PC-9 (cell line): ENCODE results near the gene ARFGEF3.

Experiments
- EZH2 ChIP-seq: fragments of 200-600 bp; sonication (generic); IDR thresholded peaks from 2 replicates; pipeline ENCODE4 v1.8.0; 2017; ENCODE audit warnings: antibody characterized with exemption, low read depth
- TF ChIP-seq, protein P1 (sequence below): fragments of 200-600 bp; sonication (generic); conservative IDR thresholded peaks from 2 replicates; pipeline ENCODE4 v1.6.1; 2017; ENCODE audit warnings: mixed run types, antibody characterized with exemption, mild to moderate bottlenecking, moderate library complexity

DNA sequence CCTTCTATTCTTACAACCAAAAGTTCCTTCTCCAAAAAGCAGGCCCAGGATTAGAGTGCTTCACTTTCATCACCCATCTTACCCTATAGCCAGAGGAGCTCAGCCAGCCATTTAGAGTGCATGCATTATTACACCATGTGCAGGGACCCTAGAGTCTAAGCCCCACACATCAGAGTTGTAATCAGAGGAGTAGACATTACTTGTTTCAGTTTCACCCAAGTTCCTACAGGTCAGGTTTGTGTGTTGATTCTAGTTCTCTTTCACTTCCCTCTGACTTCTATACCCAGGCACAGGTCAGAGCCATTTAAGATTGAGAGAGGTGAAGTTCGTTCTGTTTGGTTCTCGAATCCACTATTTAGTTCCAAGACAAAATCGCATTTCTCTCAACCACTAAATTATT is 16.3 kb upstream of the ARFGEF3 start:
- TF ChIP-seq, protein P1, sequence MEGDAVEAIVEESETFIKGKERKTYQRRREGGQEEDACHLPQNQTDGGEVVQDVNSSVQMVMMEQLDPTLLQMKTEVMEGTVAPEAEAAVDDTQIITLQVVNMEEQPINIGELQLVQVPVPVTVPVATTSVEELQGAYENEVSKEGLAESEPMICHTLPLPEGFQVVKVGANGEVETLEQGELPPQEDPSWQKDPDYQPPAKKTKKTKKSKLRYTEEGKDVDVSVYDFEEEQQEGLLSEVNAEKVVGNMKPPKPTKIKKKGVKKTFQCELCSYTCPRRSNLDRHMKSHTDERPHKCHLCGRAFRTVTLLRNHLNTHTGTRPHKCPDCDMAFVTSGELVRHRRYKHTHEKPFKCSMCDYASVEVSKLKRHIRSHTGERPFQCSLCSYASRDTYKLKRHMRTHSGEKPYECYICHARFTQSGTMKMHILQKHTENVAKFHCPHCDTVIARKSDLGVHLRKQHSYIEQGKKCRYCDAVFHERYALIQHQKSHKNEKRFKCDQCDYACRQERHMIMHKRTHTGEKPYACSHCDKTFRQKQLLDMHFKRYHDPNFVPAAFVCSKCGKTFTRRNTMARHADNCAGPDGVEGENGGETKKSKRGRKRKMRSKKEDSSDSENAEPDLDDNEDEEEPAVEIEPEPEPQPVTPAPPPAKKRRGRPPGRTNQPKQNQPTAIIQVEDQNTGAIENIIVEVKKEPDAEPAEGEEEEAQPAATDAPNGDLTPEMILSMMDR = no peak
- no peak for TF ChIP-seq EZH2
